IMR-90 (cell line): ENCODE results near the gene RIPOR2. TPM values are rescaled to one million over a fixed set of nuclear protein-coding genes. Genes with fewer than 3 reads are reported as not detected.
"Not testable (repeated sequence)": the region's sequence is repeated elsewhere in the genome, so short reads cannot be mapped to it uniquely, and the experiment has no call there.

Experiments used
- ATAC-seq: fragments of 200-7000 bp; cut with Tn5 transposase; 2 replicates; pipeline ENCODE4 v1.9.1; 2020; ENCODE audit warnings: low read depth, mild to moderate bottlenecking, moderate library complexity
- BruUV-seq: library from RNA; stranded (reverse); fragments of 400-500 nt; replicated peaks from 2 replicates; lab custom pipeline; 2021; lab: Mats Ljungman, UMichigan
- CTCF ChIA-PET: fragments of 300-600 bp; formaldehyde crosslinking; extraction: SDS; loops from one replicate; lab custom pipeline; 2021; ENCODE audit warnings: antibody characterized with exemption; lab: Yijun Ruan, JAX
- POLR2A ChIA-PET: fragments of 300-600 bp; sonication (Branson Sonifier 250); formaldehyde crosslinking; loops from one replicate; lab custom pipeline; 2022; ENCODE audit warnings: antibody characterized with exemption; ENCODE audit not compliant: unreplicated experiment; lab: Charles Lee
- DNase-seq: peaks from one replicate; pipeline ENCODE4 v3.0.0; 2013
- H2AFZ ChIP-seq: replicated peaks from 2 replicates; pipeline ENCODE3; 2013; ENCODE audit warnings: low read length, mild to moderate bottlenecking; ENCODE audit not compliant: poor library complexity
- H2AK5ac ChIP-seq: 2 replicates; pipeline ENCODE4 v1.6.1; 2013; ENCODE audit warnings: low read depth, low read length, inconsistent platforms
- H2AK9ac ChIP-seq: replicated peaks from 2 replicates; pipeline ENCODE3; 2013; ENCODE audit warnings: mild to moderate bottlenecking, low read depth, low read length, moderate library complexity; ENCODE audit not compliant: poor library complexity
- H2BK120ac ChIP-seq: 2 replicates; pipeline ENCODE4 v1.6.1; 2013; ENCODE audit warnings: low read depth, low read length, inconsistent platforms
- H2BK15ac ChIP-seq: 3 replicates; pipeline ENCODE4 v1.6.1; 2013; ENCODE audit warnings: low read depth, low read length, inconsistent platforms
- H2BK20ac ChIP-seq: 2 replicates; pipeline ENCODE4 v1.6.1; 2013; ENCODE audit warnings: low read depth, mild to moderate bottlenecking, inconsistent platforms, low read length, moderate library complexity
- H2BK5ac ChIP-seq: 2 replicates; pipeline ENCODE4 v1.6.1; 2013; ENCODE audit warnings: mild to moderate bottlenecking, low read depth, low read length, inconsistent platforms; ENCODE audit not compliant: poor library complexity, severe bottlenecking
- H3K14ac ChIP-seq: replicated peaks from 2 replicates; pipeline ENCODE4 v1.6.1; 2013; ENCODE audit warnings: low read depth, low read length, inconsistent platforms
- H3K18ac ChIP-seq: 2 replicates; pipeline ENCODE4 v1.6.1; 2013; ENCODE audit warnings: low read depth, low read length, control low read depth
- H3K23ac ChIP-seq: 2 replicates; pipeline ENCODE4 v1.6.1; 2013; ENCODE audit warnings: low read depth, low read length, inconsistent platforms
- H3K27ac ChIP-seq: 2 replicates; pipeline ENCODE4 v1.5.1; 2013; ENCODE audit warnings: mild to moderate bottlenecking, control low read depth, low read length; ENCODE audit not compliant: insufficient read depth
- H3K27me3 ChIP-seq: 2 replicates; pipeline ENCODE4 v1.6.1; 2013; ENCODE audit warnings: low read length; ENCODE audit not compliant: control insufficient read depth, insufficient read depth
- H3K36me3 ChIP-seq: 2 replicates; pipeline ENCODE4 v1.6.1; 2013; ENCODE audit warnings: low read length, mixed read lengths; ENCODE audit not compliant: control insufficient read depth, insufficient read depth
- H3K4ac ChIP-seq: 2 replicates; pipeline ENCODE4 v1.6.1; 2013; ENCODE audit warnings: low read depth, low read length, inconsistent platforms
- H3K4me1 ChIP-seq: 2 replicates; pipeline ENCODE4 v1.6.1; 2013; ENCODE audit warnings: low read length, mixed read lengths; ENCODE audit not compliant: control insufficient read depth, insufficient read depth
- H3K4me2 ChIP-seq: 2 replicates; pipeline ENCODE4 v1.6.1; 2013; ENCODE audit warnings: low read depth, mild to moderate bottlenecking, control low read depth, low read length, moderate library complexity
- H3K4me3 ChIP-seq: 2 replicates; pipeline ENCODE4 v1.5.1; 2013; ENCODE audit warnings: low read depth, mild to moderate bottlenecking, control low read depth, low read length, moderate library complexity; ENCODE audit not compliant: insufficient read depth
- H3K56ac ChIP-seq: 2 replicates; pipeline ENCODE4 v1.6.1; 2013; ENCODE audit warnings: low read length, inconsistent platforms; ENCODE audit not compliant: insufficient read depth; ENCODE audit errors: extremely low read depth
- H3K79me1 ChIP-seq, 2 experiments: 2 replicates each; pipeline ENCODE4 v1.6.1; 2013; ENCODE audit warnings: low read length in 2 of 2, inconsistent platforms in 1 of 2, low read depth in 1 of 2
- H3K9ac ChIP-seq: 2 replicates; pipeline ENCODE4 v1.6.1; 2013; ENCODE audit warnings: low read depth, low read length, control low read depth
- H3K9me1 ChIP-seq: 2 replicates; pipeline ENCODE4 v1.6.1; 2013; ENCODE audit warnings: low read length, inconsistent platforms; ENCODE audit not compliant: insufficient read depth
- H3K9me3 ChIP-seq: 2 replicates; pipeline ENCODE4 v1.6.1; 2013; ENCODE audit warnings: low read length; ENCODE audit not compliant: control insufficient read depth, insufficient read depth
- H4K20me1 ChIP-seq: 2 replicates; pipeline ENCODE4 v1.6.1; 2013; ENCODE audit warnings: low read length, inconsistent platforms; ENCODE audit not compliant: insufficient read depth
- H4K5ac ChIP-seq: 2 replicates; pipeline ENCODE4 v1.6.1; 2013; ENCODE audit warnings: mild to moderate bottlenecking, low read depth, low read length, control low read depth
- H4K8ac ChIP-seq, 2 experiments: 2 replicates each; pipeline ENCODE4 v1.6.1; 2013; ENCODE audit warnings: low read depth in 2 of 2, low read length in 2 of 2, control low read depth in 1 of 2, inconsistent platforms in 1 of 2
- H4K91ac ChIP-seq: 2 replicates; pipeline ENCODE4 v1.6.1; 2013; ENCODE audit warnings: low read depth, low read length, inconsistent platforms; ENCODE audit not compliant: insufficient read depth
- WGBS, 2 experiments: methylation state at CpG; one replicate each; pipeline versions ENCODE4 v1.1.5 to v1.1.7; 2013; ENCODE audit warnings: missing lambda C conversion rate in 2 of 2; ENCODE audit not compliant: insufficient read length in 1 of 2; ENCODE audit errors: extremely low coverage in 2 of 2; 5-methylcytosine and 5-hydroxymethylcytosine counted together
- dilution Hi-C: fragments of 300-500 bp; cut with HindIII; formaldehyde crosslinking; loops from one replicate; pipeline ENCODE4 v1.14.3; 2018; ENCODE audit warnings: low sequenced_read_pairs; ENCODE audit not compliant: unreplicated experiment
- in situ Hi-C: fragments of 300-500 bp; cut with MboI; formaldehyde crosslinking; loops from 3 replicates; pipeline ENCODE4 v1.14.3; 2019; ENCODE audit warnings: low sequenced_read_pairs, inconsistent platforms, mixed read lengths
- intact Hi-C: fragments of 100-400 bp; cut with micrococcal nuclease; formaldehyde crosslinking; loops from 2 replicates; pipeline ENCODE4 v1.10.0; 2022
- polyA plus RNA-seq, 3 experiments: library from polyadenylated mRNA; depleted of rRNA; stranded (reverse); fragments of >200 nt; gene quantifications; 2 replicates each; pipeline ENCODE4 v1.2.3, GENCODE V29; 2012; ENCODE audit warnings: low replicate concordance in 1 of 3
- total RNA-seq: library from RNA; depleted of rRNA; stranded (reverse); fragments of >200 nt; gene quantifications from 2 replicates; pipeline ENCODE4 v1.2.3, GENCODE V29; 2012

Gene RIPOR2
- total and polyA plus RNA-seq, 2 of the 4 experiments (the other 2 are of a cell fraction): 1.1 to 1.2 TPM

- H3K27me3 ChIP-seq, H3K18ac ChIP-seq, H3K27ac ChIP-seq, in situ Hi-C loops, H3K23ac ChIP-seq, H2AK9ac ChIP-seq, dilution Hi-C loops, H3K9me1 ChIP-seq, H3K4me2 ChIP-seq, H3K4ac ChIP-seq, H4K91ac ChIP-seq, H3K36me3 ChIP-seq, H3K9ac ChIP-seq, H3K56ac ChIP-seq, H4K5ac ChIP-seq, H2BK120ac ChIP-seq, H3K9me3 ChIP-seq, ATAC-seq, H3K4me3 ChIP-seq, H3K79me1 ChIP-seq, H2AFZ ChIP-seq, H4K20me1 ChIP-seq, DNase-seq, BruUV-seq, H4K8ac ChIP-seq, H3K14ac ChIP-seq, H2BK5ac ChIP-seq, H2BK20ac ChIP-seq, intact Hi-C loops: not testable (repeated sequence)
- CTCF ChIA-PET: interaction anchor here (1.1 kb wide), 1 partner anchor 57 kb away, joined by 5 read pairs; no protein-coding TSS in a partner anchor
- POLR2A ChIA-PET: interaction anchor here (0.7 kb wide), 1 partner anchor 9 kb away, joined by 3 read pairs; no protein-coding TSS in a partner anchor
- Histone ChIP-seq H2BK15ac (0 out of 3 replicates have a peak overlapping the region, but pooled peaks have one; percentile 48), H3K4me1 (peaks cover 18% of the 10 kb centered on the region), H2AK5ac (0 out of 2 replicates have a peak overlapping the region, but pooled peaks have one; percentile 43)
- WGBS, 2 experiments: no CpG with 5 or more reads among the region's 3 CpGs
Observed at GRCh38 chr6:24926647-24927046, 9.1 kb downstream of the RIPOR2 start.
